Prostate gland (tissue), 2 donors: ENCODE data around the gene DSCAM. TPM values are rescaled to one million over a fixed set of nuclear protein-coding genes. Genes with fewer than 3 reads are reported as not detected.

Experiments used
- DNase-seq: peaks from one replicate; pipeline ENCODE4 v3.0.0-alpha.2; 2019; ENCODE audit warnings: low spot score
- H3K27ac ChIP-seq, 2 donors: fragments of 200-600 bp; sonication (generic); 2 replicates each; pipeline ENCODE4 v1.5.1; 2017 to 2019
- H3K27me3 ChIP-seq: fragments of 200-600 bp; sonication (generic); replicated peaks from 2 replicates; pipeline ENCODE4 v1.5.1; 2019; ENCODE audit not compliant: insufficient read depth
- H3K36me3 ChIP-seq, 2 donors: fragments of 200-600 bp; sonication (generic); 1 replicate in 1 of 2; 2 replicates in 1 of 2; pipeline versions ENCODE4 v1.5.1 to v1.8.1; 2017 to 2019
- H3K4me1 ChIP-seq: fragments of 200-600 bp; sonication (generic); replicated peaks from 2 replicates; pipeline ENCODE4 v1.5.1; 2019
- H3K4me3 ChIP-seq, 2 donors: fragments of 200-600 bp; sonication (generic); 2 replicates each; pipeline ENCODE4 v1.5.1; 2017 to 2019
- H3K9me3 ChIP-seq: fragments of 200-600 bp; sonication (generic); 2 replicates; pipeline ENCODE4 v1.5.1; 2017
- CTCF ChIP-seq, 4 experiments: fragments of 200-600 bp in 2 of 4; fragments of 450-650 bp in 2 of 4; sonication (generic) in 2 of 4; IDR thresholded peaks; 1 replicate in 3 of 4; 2 replicates in 1 of 4; pipeline ENCODE4 v1.5.1; 2016 to 2019; ENCODE audit warnings: antibody characterized with exemption in 4 of 4, mild to moderate bottlenecking in 2 of 4, moderate library complexity in 2 of 4
- POLR2A ChIP-seq: fragments of 450-650 bp; IDR thresholded peaks from one replicate; pipeline ENCODE4 v1.6.1; 2016; ENCODE audit warnings: antibody characterized with exemption, mild to moderate bottlenecking
- POLR2AphosphoS5 ChIP-seq: sonication (generic); formaldehyde crosslinking; IDR thresholded peaks from one replicate; pipeline ENCODE4 v1.6.1; 2017; ENCODE audit warnings: antibody characterized with exemption
- WGBS: methylation state at CpG from one replicate; pipeline ENCODE4 v1.1.5; 2018; 5-methylcytosine and 5-hydroxymethylcytosine counted together
- intact Hi-C: fragments of 100-400 bp; cut with DNase I; formaldehyde crosslinking; loops from one replicate; pipeline ENCODE4 v1.14.2; 2022
- total RNA-seq, 2 donors: library from RNA; depleted of rRNA; stranded (reverse); fragments of >200 nt; gene quantifications; one replicate each; pipeline ENCODE4 v1.1.0, GENCODE V29; 2016

DSCAM gene
- total RNA-seq, 2 donors from 2014 or later, result under 0.01 to 1.6 TPM

- H3K27ac ChIP-seq, result no peak overlapping the region
- no peak overlapping the region for H3K4me3 ChIP-seq
- H3K36me3 ChIP-seq, result no peaks in the 10 kb centered on the region
- no peaks in the 10 kb centered on the region for H3K9me3 ChIP-seq
- intact Hi-C loops, result loop anchor here (10.0 kb wide), 1 partner anchor 59 kb away; no protein-coding TSS in a partner anchor
- H3K27me3 ChIP-seq, result no peaks in the 10 kb centered on the region
- no peak for DNase-seq
- TF ChIP-seq CTCF (IDR thresholded peaks at IDR 0.05) (no peak), POLR2AphosphoS5 (no peak), POLR2A (no peak)
- H3K4me1 ChIP-seq, result no peaks in the 10 kb centered on the region
- 80% methylated on average over 1 of the region's 1 CpG for WGBS
These were observed 243.2 kb downstream of the DSCAM start for GRCh38 chr21:40603774-40604173.

DNA sequence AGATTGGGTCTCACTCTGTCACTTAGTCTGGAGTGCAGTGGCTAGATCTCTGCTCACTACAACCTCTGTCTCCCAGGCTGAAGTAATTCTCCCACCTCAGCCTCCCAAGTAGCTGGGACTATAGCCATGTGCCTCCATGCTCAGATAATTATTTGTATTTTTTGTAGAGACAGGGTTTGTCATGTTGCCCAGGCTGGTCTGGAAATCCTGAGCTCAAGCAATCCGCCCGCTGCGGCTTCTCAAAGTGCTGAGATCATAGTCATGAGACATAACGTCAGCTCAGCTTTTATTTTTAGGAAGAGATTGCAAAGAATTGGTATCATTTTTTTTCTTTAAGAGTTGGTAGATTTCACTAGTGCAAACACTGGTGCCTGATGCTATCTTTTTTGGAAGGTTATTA lies 244.9 kb downstream of the DSCAM start:
- intact Hi-C loops, result loop anchor here (10.0 kb wide), 1 partner anchor 57 kb away; no protein-coding TSS in a partner anchor

GRCh38 chr21:40595806-40596205 lies 251.2 kb downstream of the DSCAM start:
- H3K4me3 ChIP-seq, result no peak overlapping the region
- H3K27ac ChIP-seq, result no peak overlapping the region
- DNase-seq, result no peak
- H3K36me3 ChIP-seq, result no peaks in the 10 kb centered on the region
- no peaks in the 10 kb centered on the region for H3K4me1 ChIP-seq
- no peaks in the 10 kb centered on the region for H3K9me3 ChIP-seq
- TF ChIP-seq CTCF (IDR thresholded peaks at IDR 0.05) (no peak), POLR2AphosphoS5 (no peak), POLR2A (no peak)
- WGBS, result 85% methylated on average over 8 of the region's 8 CpGs
- intact Hi-C loops, result no loop called here
- no peaks in the 10 kb centered on the region for H3K27me3 ChIP-seq

More for the DNA sequence above, 244.9 kb downstream of the DSCAM start:
- Histone ChIP-seq H3K27ac (no peak overlapping the region), H3K36me3 (no peaks in the 10 kb centered on the region), H3K27me3 (no peaks in the 10 kb centered on the region), H3K4me3 (no peak overlapping the region), H3K9me3 (no peaks in the 10 kb centered on the region), H3K4me1 (no peaks in the 10 kb centered on the region)
- DNase-seq, result no peak
- 88% methylated on average over 4 of the region's 4 CpGs for WGBS
- TF ChIP-seq CTCF (IDR thresholded peaks at IDR 0.05) (no peak), POLR2A (no peak), POLR2AphosphoS5 (no peak)

- Histone ChIP-seq H3K36me3 (no peaks in the 10 kb centered on the region), H3K9me3 (no peaks in the 10 kb centered on the region), H3K27ac (no peak overlapping the region), H3K4me1 (no peaks in the 10 kb centered on the region), H3K4me3 (no peak overlapping the region), H3K27me3 (no peaks in the 10 kb centered on the region)
- TF ChIP-seq POLR2AphosphoS5, result no peak
- no peak for TF ChIP-seq POLR2A
- no peak for TF ChIP-seq CTCF (IDR thresholded peaks at IDR 0.05)
- DNase-seq, result no peak
- WGBS, result 73% methylated on average over 3 of the region's 3 CpGs
- intact Hi-C loops, result no loop called here
These were observed 259.1 kb downstream of the DSCAM start for GRCh38 chr21:40587736-40588346.

- no peaks in the 10 kb centered on the region for H3K4me1 ChIP-seq
- no peak for TF ChIP-seq CTCF (IDR thresholded peaks at IDR 0.05)
- no peak for TF ChIP-seq POLR2AphosphoS5
- no peak for TF ChIP-seq POLR2A
- no peak overlapping the region for H3K27ac ChIP-seq
- H3K36me3 ChIP-seq, result no peaks in the 10 kb centered on the region
- H3K4me3 ChIP-seq, result no peak overlapping the region
- no peak for DNase-seq
- no peaks in the 10 kb centered on the region for H3K27me3 ChIP-seq
- no peaks in the 10 kb centered on the region for H3K9me3 ChIP-seq
- WGBS, result 79% methylated on average over 2 of the region's 2 CpGs
- intact Hi-C loops, result no loop called here
These were observed 260.4 kb downstream of the DSCAM start for GRCh38 chr21:40586575-40586974.
